ENCODE data around the gene ATF4. TPM values are rescaled to one million over a fixed set of nuclear protein-coding genes. Genes with fewer than 3 reads are reported as not detected.

ATF4 gene
- total RNA-seq, 4 donors from 2014 or later: 234 to 335 (median 284) TPM

GRCh38 chr22:39489094-39490068 is 31.0 kb upstream of the ATF4 start:
- H3K36me3 ChIP-seq: no peaks in the 10 kb centered on the region
- no peaks in the 10 kb centered on the region for H3K9me3 ChIP-seq
- no peak for DNase-seq (ENCODE audit: low spot score in 2 of 2)
- no peaks in the 10 kb centered on the region for H3K27me3 ChIP-seq
- H3K4me3 ChIP-seq: no peak overlapping the region
- 81% methylated on average over 16 of the region's 17 CpGs for WGBS
- peaks cover 10% of the 10 kb centered on the region for H3K4me1 ChIP-seq
- no peak overlapping the region for H3K27ac ChIP-seq
- no peak for TF ChIP-seq POLR2AphosphoS5 (IDR thresholded peaks at IDR 0.05)
- TF ChIP-seq, protein P1, sequence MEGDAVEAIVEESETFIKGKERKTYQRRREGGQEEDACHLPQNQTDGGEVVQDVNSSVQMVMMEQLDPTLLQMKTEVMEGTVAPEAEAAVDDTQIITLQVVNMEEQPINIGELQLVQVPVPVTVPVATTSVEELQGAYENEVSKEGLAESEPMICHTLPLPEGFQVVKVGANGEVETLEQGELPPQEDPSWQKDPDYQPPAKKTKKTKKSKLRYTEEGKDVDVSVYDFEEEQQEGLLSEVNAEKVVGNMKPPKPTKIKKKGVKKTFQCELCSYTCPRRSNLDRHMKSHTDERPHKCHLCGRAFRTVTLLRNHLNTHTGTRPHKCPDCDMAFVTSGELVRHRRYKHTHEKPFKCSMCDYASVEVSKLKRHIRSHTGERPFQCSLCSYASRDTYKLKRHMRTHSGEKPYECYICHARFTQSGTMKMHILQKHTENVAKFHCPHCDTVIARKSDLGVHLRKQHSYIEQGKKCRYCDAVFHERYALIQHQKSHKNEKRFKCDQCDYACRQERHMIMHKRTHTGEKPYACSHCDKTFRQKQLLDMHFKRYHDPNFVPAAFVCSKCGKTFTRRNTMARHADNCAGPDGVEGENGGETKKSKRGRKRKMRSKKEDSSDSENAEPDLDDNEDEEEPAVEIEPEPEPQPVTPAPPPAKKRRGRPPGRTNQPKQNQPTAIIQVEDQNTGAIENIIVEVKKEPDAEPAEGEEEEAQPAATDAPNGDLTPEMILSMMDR (IDR thresholded peaks at IDR 0.05): no peak
- no peak for TF ChIP-seq EP300 (IDR thresholded peaks at IDR 0.05)
- TF ChIP-seq POLR2A (IDR thresholded peaks at IDR 0.05): no peak

GRCh38 chr22:39490135-39490798 is 30.1 kb upstream of the ATF4 start:
- H3K9me3 ChIP-seq: no peaks in the 10 kb centered on the region
- H3K4me3 ChIP-seq: no peak overlapping the region
- H3K27me3 ChIP-seq: no peaks in the 10 kb centered on the region
- DNase-seq (ENCODE audit: low spot score in 2 of 2): peak in 1 of 2 donors; percentile 90
- no peak for TF ChIP-seq POLR2A (IDR thresholded peaks at IDR 0.05)
- TF ChIP-seq, protein P1 (IDR thresholded peaks at IDR 0.05): no peak
- no peak overlapping the region for H3K27ac ChIP-seq
- no peaks in the 10 kb centered on the region for H3K36me3 ChIP-seq
- peaks cover 16% of the 10 kb centered on the region for H3K4me1 ChIP-seq
- 45% methylated on average over 12 of the region's 13 CpGs for WGBS

DNA sequence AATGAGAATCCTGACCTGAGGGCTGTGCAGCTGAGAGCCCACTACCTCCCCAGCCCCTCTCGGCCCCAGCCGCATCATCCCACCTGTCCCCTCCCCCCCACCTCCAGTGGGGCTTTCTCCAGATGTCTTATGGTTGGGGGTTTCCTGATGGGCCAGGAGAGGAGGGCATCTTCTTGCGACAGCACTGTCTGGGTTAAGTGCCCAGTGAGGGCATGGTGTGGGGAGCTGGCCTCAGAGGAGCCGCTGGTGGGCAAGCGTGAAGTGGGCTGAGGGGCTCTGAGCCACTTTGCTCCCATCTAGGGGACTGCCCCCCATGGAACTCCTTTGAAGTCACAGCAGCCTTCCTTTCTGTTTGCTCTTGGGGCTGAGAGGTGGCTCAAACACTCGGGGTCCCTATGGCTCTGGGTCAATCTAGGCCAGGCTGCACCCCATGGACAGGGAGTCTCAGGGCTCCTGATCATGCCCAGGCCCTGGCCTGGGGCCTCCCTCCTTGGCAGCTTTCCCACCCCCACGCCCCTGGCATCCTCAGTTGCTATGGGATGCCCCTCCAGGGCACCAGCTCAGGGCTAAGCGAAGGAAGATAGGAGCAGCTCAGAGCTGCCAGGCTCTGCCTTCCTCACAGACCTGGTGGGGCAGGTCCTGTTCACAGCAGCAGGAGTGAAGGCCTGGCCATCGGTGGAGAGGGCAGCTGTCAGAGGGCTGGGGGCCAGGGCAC is 29.2 kb upstream of the ATF4 start:
- DNase-seq (ENCODE audit: low spot score in 2 of 2): no peak
- 89% methylated on average over 5 of the region's 9 CpGs for WGBS

DNA sequence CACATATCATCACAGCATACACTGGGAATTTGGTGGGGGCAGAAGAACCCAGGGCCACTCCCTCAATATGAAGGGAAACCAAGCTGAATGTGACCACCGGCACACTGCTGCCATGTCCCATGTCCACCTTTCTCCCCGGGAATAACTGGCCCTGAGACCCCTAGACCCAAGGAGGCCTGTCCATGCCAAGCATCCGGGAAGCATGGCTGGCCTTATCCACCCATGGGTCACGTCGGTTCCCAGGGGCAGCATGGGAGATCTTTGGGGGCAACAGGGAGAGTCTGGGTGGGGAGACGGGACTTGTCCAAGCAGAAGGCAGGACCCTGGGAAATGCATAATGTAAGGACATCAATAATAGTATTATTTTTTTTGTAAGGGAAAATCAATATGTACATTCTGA is 28.7 kb upstream of the ATF4 start:
- peaks cover 25% of the 10 kb centered on the region for H3K4me1 ChIP-seq
- no peaks in the 10 kb centered on the region for H3K36me3 ChIP-seq
- no peak for DNase-seq (ENCODE audit: low spot score in 2 of 2)
- H3K4me3 ChIP-seq: no peak overlapping the region
- no peak overlapping the region for H3K27ac ChIP-seq
- TF ChIP-seq POLR2AphosphoS5 (IDR thresholded peaks at IDR 0.05) (no peak), EP300 (IDR thresholded peaks at IDR 0.05) (no peak), POLR2A (IDR thresholded peaks at IDR 0.05) (no peak)
- TF ChIP-seq, protein P1 (IDR thresholded peaks at IDR 0.05): no peak
- H3K27me3 ChIP-seq: no peaks in the 10 kb centered on the region
- no peaks in the 10 kb centered on the region for H3K9me3 ChIP-seq
- 81% methylated on average over 6 of the region's 6 CpGs for WGBS

More for the DNA sequence above, 29.2 kb upstream of the ATF4 start:
- Histone ChIP-seq H3K9me3 (no peaks in the 10 kb centered on the region), H3K36me3 (no peaks in the 10 kb centered on the region), H3K4me1 (peaks cover 19% of the 10 kb centered on the region), H3K4me3 (no peak overlapping the region), H3K27ac (no peak overlapping the region), H3K27me3 (no peaks in the 10 kb centered on the region)
- TF ChIP-seq POLR2A (IDR thresholded peaks at IDR 0.05) (no peak), EP300 (IDR thresholded peaks at IDR 0.05) (no peak), POLR2AphosphoS5 (IDR thresholded peaks at IDR 0.05) (no peak)
- TF ChIP-seq, protein P1 (IDR thresholded peaks at IDR 0.05): no peak

Data from suprapubic skin (tissue), 4 donors.